Activated CD4-positive, alpha-beta T cell treated with anti-CD3 and anti-CD28 coated beads, Interleukin-2, Interleukin-6, amounts not matched to agents 100 ng/mL and 50 ng/mL, durations not matched to agents 16 hours and 8 hours (primary cell): Measurements from ENCODE around the gene S1PR2.
"Not testable (repeated sequence)": the region's sequence is repeated elsewhere in the genome, so short reads cannot be mapped to it uniquely, and the experiment has no call there.

ENCODE experiments used
- DNase-seq: peaks from one replicate; pipeline ENCODE4 v3.0.0-alpha.2; 2020

The S1PR2 gene

DNA sequence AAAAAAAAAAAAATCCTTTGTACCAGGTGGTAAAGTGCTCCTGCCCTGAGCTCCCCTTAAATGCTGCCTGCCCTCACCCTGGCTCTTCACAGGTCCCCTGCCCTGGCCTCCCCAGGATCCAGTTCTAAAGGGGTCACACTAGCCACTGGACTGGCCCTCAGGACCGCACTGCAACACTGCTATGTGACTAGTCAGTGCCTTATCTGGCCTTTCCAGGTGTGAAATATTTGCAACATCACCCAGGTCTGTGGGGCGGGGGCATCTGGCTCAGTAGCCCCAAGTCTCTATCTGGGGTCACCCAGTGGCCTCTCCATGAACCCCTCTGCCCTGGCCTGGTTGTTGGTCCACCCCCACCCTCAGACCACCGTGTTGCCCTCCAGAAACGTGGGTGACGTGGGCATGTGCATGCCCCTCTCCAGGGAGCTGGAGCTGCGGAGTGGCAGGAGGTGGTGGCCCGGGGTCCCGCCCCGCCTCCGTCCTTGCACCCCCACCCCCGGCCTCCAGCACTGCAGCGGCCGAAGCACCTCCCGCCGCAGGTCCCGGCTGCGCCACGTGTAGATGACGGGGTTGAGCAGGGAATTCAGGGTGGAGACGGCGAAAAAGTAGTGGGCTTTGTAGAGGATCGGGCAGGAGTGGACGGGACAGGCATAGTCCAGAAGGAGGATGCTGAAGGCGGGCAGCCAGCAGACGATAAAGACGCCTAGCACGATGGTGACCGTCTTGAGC lies 7.5 kb downstream of the S1PR2 start:
- DNase-seq, result no peak

- DNase-seq, result no peak
Measured at GRCh38 chr19:10222201-10222890, 8.8 kb downstream of the S1PR2 start.

GRCh38 chr19:10220695-10221094 lies 10.4 kb downstream of the S1PR2 start:
- DNase-seq, result no peak

- DNase-seq, result peak; percentile 60
Measured at GRCh38 chr19:10219678-10220077, 11.5 kb downstream of the S1PR2 start.

- DNase-seq, result no peak
Measured at GRCh38 chr19:10217085-10217484, 14.0 kb downstream of the S1PR2 start.

DNA sequence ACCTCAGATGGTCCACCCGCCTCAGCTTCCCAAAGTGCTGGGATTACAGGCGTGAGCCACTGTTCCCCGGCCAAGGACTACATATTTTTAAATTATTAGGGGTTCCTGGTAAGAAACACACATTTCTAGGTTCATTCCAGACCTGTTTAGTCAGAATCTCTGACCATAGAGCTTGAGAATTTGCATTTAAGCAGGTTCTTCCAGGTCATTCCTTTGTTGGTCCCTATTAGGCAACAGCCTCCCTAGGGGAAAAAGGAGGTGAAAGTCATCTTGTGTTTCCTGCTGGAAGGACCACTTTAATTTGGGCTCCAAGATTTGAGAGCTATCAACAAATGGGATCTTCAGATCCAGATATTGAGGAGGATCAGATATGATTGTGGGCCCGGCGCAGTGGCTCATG lies 16.3 kb downstream of the S1PR2 start:
- DNase-seq, result no peak

- DNase-seq, result no peak
Measured at GRCh38 chr19:10211691-10212090, 19.4 kb downstream of the S1PR2 start.

DNA sequence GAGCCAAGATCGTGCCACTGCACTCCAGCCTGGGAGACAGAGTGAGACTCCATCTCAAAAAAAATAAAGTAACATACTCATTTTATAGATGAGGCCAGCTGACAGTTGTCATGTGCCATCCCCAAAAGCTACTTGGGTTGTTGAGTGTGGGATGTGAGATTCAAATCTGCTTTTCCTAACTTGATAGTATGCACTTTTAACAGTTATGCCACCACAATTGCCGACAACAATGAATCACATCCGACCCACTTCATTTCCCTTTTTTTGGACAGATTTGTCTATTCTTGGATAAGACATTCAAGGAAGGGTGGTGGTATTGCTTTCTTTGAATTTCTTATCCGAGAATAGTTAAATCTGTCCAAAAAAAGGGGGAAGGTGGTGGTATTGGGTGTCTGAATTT lies 20.1 kb downstream of the S1PR2 start:
- no peak for DNase-seq

DNA sequence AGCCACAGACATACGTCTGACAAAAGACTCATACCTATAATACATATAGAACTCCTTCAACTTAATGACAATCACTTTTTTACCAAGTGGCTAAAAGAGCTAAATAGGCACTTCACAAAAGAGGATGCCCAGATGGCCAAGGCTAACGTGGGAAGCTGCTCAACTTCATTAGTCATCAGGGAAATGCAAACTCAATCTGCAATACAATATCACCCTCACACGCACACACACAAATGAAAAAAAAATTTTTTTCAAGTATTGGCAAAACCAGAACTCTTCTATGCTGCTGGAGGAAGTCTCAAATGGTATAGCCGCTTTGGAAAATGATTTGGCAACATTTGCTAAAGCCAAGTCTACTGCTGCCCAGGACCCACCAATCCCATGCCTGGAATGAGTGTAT lies 21.8 kb downstream of the S1PR2 start:
- DNase-seq, result no peak

- no peak for DNase-seq
Measured at GRCh38 chr19:10207026-10207425, 24.1 kb downstream of the S1PR2 start.

GRCh38 chr19:10206226-10206885 lies 24.8 kb downstream of the S1PR2 start:
- no peak for DNase-seq

- no peak for DNase-seq
Measured at GRCh38 chr19:10205636-10206035, 25.5 kb downstream of the S1PR2 start.

GRCh38 chr19:10203686-10204085 lies 27.4 kb downstream of the S1PR2 start:
- DNase-seq, result no peak

GRCh38 chr19:10201176-10201575 lies 30.0 kb downstream of the S1PR2 start:
- DNase-seq, result no peak

GRCh38 chr19:10200101-10200500 lies 31.0 kb downstream of the S1PR2 start:
- DNase-seq, result not testable (repeated sequence)

DNA sequence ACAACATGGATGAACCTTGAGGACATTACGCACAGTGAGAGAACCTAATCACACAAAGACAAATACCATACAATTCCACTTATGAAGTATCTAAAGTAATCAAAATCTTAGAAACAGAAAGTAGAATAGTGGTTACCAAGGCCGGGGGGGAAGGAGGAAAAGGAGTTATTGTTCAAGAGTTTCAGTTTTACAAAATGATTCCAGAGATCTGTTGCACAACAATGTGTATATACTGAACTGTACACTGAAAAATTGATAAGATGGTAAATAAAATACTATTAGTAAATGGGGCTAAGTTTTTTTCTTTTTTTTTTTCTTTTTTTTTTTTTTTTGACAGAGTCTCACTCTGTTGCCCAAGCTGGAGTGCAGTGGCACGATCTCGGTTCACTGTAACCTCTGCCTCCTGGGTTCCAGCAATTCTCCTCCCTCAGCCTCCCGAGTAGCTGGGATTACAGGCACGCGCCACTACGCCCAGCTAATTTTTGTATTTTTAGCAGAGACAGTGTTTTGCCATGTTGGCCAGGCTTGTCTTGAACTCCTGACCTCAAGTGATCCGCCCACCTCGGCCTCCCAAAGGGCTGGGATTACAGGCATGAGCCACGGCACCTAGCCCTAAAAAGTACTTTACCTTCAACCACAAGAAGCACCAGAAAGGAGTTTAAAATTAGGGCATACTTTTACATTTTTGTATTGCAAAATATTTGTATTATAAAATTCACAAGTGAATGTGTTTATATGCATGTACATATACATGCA lies 32.1 kb downstream of the S1PR2 start:
- DNase-seq, result peak; percentile 64

DNA sequence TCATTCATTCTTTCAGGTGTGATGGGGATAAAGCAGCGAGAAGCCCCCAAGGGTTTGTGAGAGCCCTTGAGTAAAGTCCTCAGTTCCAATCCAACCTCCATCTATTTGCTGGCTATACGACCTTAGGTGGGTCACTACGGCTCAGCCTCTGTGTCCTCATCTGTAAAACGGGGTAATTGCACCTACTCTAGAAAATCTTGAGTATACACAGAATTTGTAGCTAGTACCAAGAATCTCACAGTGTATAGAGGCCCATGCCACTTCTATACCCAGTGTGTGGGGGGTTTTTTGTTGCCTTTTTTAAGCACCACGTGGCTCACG lies 36.0 kb downstream of the S1PR2 start:
- DNase-seq, result no peak

- peak; percentile 99 for DNase-seq
Measured at GRCh38 chr19:10194500-10195198, 36.5 kb downstream of the S1PR2 start, which contains the start of gene DNMT1. Gene DNMT1, minus strand, starts transcription at chr19:10194953. Its CDS starts 54 bp downstream, at chr19:10194899.

DNA sequence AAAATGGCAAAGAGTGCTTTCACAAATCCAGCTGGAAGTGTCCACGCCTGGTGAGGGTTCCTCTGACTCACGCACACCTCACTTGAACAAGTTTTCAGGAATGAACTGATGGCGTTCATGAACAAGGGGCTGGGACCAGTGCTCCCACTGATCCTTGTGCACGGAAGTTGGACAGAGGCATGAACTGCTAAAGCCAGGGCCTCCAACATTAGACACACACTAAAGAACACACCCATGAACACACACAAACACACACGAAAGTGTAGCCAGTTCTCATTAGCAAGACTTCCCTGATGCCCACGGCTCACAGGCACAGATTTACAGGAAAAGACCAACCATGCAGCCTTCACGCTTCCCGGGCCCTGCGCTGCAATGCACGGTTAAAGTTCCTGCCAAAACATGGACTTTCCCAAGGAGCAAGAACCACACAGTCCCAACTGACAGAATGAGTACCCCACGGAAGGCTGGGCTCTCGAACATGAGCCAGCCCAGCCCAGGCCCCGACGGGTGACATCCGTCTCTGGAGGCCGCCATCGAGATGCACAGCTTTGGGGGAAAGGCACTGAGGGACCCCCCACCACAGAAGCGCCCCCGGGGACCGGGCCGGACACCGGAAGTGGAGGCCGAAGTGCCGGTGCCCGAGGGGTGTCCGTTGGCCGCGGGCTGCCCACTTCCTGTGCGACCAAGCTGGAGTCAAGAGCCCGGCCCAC lies 37.2 kb downstream of the S1PR2 start:
- peak; percentile 18 for DNase-seq

DNA sequence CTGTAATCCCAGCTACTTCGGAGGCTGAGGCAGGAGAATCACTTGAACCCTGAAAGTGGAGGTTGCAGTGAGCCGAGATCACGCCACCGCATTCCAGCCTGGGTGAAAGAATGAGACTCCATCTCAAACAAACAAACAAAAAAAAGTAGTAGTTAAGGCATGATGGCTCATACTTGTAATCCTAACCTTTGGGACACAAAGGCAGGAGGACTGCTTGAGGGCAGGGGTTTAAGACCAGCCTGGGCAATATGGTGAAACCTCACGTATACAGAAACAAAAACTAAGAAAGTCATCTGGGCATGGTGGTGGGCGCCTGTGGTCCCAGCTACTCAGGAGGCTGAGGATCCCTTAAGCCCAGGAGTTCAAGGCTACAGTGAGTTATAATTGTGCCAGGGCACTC lies 38.2 kb downstream of the S1PR2 start:
- no peak for DNase-seq

GRCh38 chr19:10191347-10191746 lies 39.8 kb downstream of the S1PR2 start:
- no peak for DNase-seq

- no peak for DNase-seq
Measured at GRCh38 chr19:10190026-10190425, 41.1 kb downstream of the S1PR2 start.
